NCI-H510A (cell line): ENCODE data around the gene TMCO6.
A peak's percentile ranks its signal among the peaks of the same experiment; 100 is the strongest.
"Not testable (repeated sequence)": the region's sequence is repeated elsewhere in the genome, so short reads cannot be mapped to it uniquely, and the experiment has no call there.

Source experiments
- DNase-seq: peaks from one replicate; lab custom pipeline; 2025; lab: John Stamatoyannopoulos, UW

TMCO6 gene

GRCh38 chr5:140639148-140639981, at the start of gene TMCO6:
Gene TMCO6, plus strand, starts transcription at chr5:140639451. Its CDS starts 77 bp downstream, at chr5:140639528.
- DNase-seq, result peak; percentile 82

DNA sequence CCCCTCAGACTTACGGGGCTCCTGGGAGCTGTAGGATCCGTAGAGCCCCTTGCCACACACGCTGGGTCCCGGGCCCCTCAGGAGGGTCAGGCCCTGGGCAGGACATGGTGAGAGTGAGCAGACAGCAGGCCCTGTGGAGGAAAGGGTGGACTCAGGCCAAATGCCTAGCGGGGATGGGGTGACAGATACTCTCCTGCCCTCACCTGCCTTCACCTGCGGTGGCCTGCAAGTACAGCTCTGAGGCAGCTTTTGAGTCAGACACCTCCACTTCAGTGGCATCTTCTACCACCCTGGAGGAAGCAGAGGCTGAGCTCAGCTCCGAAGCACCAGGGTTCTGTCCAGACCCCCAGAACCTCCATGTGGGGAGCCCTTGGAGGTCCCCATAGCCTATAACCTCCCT, 48.4 kb upstream of the TMCO6 start:
- no peak for DNase-seq

- DNase-seq, result no peak
These were observed 47.4 kb upstream of the TMCO6 start for GRCh38 chr5:140591747-140592372.

DNA sequence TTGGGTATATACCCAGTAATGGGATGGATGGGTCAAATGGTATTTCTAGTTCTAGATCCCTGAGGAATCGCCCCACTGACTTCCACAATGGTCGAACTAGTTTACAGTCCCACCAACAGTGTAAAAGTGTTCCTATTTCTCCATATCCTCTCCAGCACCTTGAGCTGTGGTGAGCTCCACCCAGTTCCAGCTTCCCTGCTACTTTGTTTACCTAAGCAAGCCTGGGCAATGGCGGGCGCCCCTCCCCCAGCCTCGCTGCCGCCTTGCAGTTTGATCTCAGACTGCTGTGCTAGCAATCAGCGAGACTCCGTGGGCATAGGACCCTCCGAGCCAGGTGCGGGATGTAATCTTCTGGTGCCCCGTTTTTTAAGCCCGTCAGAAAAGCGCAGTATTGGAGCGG, 46.2 kb upstream of the TMCO6 start:
- DNase-seq, result not testable (repeated sequence)

DNA sequence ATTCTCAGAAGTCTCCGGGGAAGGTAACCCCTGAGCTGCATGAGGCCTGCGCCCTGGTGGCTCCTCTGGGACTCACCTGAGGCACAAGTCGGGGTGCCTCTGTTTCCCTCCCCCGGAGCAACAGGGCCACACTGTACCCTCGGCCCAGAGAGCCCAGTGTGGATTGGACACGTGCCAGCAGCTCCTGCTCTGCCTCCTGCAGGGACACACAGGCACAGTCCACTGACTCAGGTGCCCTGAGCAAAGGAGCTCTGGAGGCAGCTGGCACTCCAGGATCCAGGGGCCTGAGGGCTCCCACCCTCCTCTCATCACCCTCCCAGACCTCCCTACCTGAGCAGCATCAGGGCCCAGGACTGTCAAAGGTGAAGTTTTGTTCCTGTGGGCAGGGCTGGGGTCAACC, 45.1 kb upstream of the TMCO6 start:
- no peak for DNase-seq

DNA sequence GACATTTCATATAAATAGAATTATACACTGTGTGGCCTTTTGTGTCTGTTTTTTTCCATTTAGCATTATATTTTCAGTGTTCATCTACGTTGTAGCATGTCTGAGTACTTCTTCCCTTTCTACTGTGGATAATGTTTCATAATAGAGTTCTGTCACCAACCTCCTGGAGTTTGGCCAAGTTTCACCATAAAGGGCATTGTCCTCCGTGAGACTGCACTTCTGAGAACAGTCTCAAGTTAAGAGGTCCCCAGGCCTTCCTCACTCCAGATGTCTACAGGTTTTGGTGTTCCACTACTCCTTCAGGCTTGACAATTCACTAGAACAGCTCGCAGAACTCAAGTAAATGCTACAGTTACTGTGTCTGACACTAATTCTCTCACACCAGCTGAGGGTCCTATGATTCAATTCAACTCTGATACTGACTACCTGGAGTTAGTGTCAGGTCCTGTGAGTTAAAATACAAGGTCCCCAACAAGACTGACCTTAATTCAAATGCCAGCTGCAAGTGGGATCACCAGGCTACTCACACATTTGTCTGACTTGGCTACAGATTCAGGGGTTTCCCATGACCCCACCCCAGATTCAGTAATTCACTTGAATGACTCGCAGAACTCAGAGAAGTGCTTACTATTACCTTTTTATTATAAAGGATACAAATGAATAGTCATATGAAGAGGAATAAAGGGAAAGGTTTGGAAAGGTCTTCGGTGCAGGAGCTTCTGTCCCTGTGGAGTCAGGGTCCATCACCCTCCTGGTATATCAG, 43.5 kb upstream of the TMCO6 start:
- DNase-seq, result no peak

DNA sequence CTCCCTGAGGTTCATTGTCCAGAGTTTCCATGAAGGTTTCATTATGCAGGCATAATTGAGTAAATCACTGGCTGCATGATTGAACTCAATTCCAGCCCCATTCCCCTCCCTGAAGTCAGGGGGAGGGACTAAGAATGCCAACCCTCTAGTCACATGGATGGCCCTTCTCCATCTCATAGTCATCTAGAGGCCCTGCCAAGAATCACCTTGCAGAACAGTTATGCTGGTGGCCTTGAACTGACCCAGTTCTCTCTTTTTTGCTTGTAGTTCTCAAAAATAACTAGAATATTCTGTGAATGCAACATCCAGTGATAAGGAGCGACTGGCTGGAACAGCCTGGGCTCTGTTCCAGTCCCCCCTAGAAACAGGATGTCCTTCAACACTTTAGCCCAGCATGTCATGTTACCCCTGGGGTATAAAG, 42.9 kb upstream of the TMCO6 start:
- no peak for DNase-seq

DNA sequence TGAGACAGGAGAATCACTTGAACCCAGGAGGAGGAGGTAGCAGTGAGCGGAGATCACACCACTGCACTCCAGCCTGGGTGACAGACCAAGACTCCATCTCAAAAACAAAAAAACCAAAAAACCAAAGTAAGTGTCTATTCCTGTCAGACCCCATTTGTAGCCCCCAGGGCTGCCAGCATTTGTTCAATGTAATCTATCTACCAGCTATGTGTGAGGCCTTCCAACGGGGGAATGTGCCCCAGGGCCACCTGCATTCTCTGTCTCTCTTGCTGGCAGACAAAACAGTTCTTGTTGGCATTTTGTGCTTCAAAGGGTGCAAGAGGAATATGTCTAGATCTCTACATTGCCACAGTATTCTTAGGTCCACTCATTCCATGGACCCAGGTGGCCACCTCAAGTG, 40.4 kb upstream of the TMCO6 start:
- no peak for DNase-seq

- DNase-seq, result no peak
These were observed 39.2 kb upstream of the TMCO6 start for GRCh38 chr5:140600096-140600495.

- DNase-seq, result no peak
These were observed 37.1 kb upstream of the TMCO6 start for GRCh38 chr5:140602147-140602546.

DNA sequence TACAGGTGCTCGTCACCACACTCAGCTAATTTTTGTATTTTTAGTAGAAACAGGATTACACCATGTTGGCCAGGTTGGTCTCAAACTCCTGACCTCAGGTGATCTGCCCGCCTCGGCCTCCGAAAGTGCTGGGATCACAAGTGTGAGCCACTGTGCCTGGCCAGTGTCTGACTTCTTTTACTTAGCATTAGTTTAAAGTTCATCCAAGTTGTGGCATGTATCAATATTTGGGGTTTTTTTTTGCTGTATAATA, 35.9 kb upstream of the TMCO6 start:
- DNase-seq, result not testable (repeated sequence)

- no peak for DNase-seq
These were observed 35.5 kb upstream of the TMCO6 start for GRCh38 chr5:140603734-140604133.

DNA sequence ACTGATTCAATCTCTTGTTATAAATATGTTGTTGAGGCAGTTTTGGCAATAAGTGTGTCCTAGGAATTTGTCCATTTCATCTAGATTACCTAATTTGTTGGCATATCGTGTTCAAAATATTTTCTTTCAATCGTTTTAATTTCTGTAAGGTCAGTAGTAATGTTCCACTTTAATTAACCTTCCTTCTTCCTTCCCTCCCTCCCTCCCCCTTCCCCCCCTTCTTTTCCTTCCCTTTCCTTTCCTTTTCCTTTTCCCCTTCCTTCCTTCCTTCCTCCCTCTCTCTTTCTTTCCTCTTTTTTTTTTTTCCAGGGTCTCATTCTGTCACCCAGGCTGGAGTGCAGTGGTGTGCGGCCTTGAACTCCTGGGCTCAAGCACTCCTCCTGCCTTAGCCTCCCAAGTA, 33.4 kb upstream of the TMCO6 start:
- no peak for DNase-seq

DNA sequence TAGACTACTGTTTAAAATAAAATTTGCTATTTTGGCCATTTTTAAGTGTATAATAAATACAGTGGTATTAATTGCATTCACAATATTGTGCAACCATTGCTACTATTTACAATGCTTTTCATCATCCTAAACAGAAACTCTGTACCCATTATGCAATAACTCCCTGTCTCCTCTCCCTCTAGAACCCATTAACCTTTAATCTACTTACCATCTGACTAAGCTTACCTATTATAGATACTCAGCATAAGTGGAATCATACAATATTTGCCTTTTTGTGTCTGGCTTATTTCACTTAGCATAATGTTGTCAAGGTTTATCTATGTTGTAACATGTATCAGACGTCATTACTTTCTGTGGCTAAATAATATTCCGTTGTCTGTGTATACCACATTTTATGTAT, 32.2 kb upstream of the TMCO6 start:
- DNase-seq, result no peak

DNA sequence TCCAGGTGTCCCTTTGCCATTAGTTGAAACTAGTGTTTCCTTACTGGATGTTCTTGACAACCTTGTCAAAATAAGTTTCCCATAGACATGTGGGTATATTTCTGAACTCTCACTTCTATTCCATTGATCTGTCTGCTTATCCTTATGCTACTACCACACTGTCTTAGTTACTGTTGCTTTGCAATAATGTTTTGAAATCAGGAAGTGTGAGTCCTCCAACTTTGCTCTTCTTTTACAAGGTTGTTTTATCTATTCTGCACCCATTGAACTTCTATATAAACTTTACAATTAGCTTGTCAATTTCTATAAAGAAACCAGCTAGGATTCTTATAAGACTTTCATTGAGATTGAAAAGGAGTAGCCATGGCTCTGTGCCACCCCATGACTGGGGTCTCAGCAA, 30.5 kb upstream of the TMCO6 start:
- no peak for DNase-seq

GRCh38 chr5:140609126-140609525, 30.1 kb upstream of the TMCO6 start:
- no peak for DNase-seq

DNA sequence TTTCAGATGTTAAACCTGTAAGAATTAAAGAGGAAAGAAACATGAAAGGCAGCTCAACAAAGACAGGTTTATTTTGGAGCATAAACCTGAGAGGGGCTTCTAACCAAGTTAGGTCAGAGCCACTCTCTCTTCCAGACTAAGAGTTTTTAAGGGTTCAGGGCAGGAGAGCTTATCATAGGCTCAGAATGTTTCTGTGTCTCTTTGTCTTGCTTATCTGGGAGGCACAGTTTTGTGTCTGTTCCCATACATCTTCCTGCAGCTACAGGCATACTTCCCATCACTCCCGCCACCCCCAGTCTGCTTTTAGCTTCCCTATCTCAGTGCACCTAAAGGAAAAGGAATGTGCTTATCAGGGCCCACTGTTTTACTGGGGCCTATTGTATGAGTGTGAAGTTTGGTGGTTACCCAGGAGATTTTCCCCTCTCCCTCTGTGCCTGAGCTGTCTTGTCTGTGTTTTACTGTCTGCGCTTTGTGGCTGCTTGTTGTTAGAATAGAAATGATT, 28.2 kb upstream of the TMCO6 start:
- no peak for DNase-seq

DNA sequence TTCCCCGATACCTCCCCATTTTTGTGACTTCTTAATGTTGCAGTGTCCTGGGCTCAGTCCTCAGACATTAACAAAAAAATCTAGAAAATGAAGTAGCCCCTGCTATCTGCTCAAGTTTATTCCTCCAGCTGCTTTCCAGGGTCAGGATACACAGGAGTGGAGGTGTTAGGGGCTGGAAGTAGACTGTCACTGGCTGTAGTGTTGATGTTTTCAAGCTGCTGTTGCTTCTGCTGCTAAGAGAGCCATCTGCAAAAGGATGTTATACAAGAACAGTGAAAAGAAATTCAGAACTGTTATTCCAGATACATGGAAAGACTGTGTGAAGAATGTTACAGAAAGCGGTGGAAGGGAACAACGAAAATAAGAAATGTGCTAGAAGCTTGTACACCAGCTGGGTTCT, 16.9 kb upstream of the TMCO6 start:
- no peak for DNase-seq

DNA sequence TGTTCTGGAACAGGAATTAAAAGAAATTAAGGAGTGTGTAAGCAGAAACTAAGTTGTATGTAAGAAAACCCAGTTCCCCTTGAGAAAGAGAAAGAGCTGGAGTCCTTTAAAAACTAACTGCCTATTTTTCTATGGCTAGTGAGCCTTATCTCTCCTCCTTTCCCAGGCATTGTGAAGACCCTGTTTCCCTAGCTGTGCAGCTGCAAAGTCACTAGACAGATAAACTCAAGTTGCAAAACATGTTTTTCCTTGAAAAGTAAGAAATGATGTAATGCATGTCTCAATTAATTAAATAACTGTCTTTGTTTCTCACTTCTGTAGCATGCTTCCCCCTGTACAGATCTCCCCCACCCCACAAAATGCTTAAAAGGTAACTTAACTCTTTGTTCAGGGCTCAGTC, 16.2 kb upstream of the TMCO6 start:
- DNase-seq, result not testable (repeated sequence)

GRCh38 chr5:140624886-140625285, 14.4 kb upstream of the TMCO6 start:
- not testable (repeated sequence) for DNase-seq

DNA sequence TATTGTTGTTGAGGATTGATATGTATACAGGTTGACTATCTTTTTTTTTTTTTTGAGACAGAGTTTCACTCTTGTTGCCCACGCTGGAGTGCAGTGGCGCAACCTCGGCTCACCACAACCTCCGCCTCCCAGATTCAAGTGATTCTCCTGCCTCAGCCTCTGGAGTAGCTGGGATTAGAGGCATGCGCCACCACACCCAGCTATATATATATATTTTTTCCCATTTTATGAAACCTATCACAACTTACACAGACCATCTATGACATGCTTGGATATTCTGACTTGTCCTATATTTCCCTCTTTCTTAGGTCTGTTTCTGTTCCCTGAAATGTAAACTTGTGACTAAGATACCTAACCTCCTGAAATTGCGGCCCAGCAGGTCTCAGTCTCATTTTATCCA, 11.3 kb upstream of the TMCO6 start:
- no peak for DNase-seq

- no peak for DNase-seq
These were observed 10.5 kb upstream of the TMCO6 start for GRCh38 chr5:140628711-140629110.
